GM18907 (cell line): ENCODE data around the gene GPER1.
"Not testable (repeated sequence)": the region's sequence is repeated elsewhere in the genome, so short reads cannot be mapped to it uniquely, and the experiment has no call there.

Experiments
- ATAC-seq: cut with Tn5 transposase; IDR thresholded peaks from one replicate; pipeline ENCODE4 v1.9.1; 2021; ENCODE audit warnings: mild to moderate bottlenecking, moderate library complexity; ENCODE audit not compliant: unreplicated experiment

Gene GPER1

GRCh38 chr7:1068013-1068412 is 19.9 kb upstream of the GPER1 start:
- ATAC-seq: no peak

GRCh38 chr7:1068619-1069018 is 19.3 kb upstream of the GPER1 start:
- ATAC-seq: no peak

GRCh38 chr7:1070544-1071011 is 17.3 kb upstream of the GPER1 start:
- ATAC-seq: no peak

- ATAC-seq: no peak
These were observed 16.1 kb upstream of the GPER1 start for GRCh38 chr7:1071731-1072254.

- ATAC-seq: no peak
These were observed 14.6 kb upstream of the GPER1 start for GRCh38 chr7:1073142-1073977.

- ATAC-seq: not testable (repeated sequence)
These were observed 13.9 kb upstream of the GPER1 start for GRCh38 chr7:1074018-1074417.

- ATAC-seq: no peak
These were observed 13.1 kb upstream of the GPER1 start for GRCh38 chr7:1074593-1075431.

- no peak for ATAC-seq
These were observed 11.5 kb upstream of the GPER1 start for GRCh38 chr7:1076184-1077072.

- no peak for ATAC-seq
These were observed 9.4 kb upstream of the GPER1 start for GRCh38 chr7:1078519-1078918.

GRCh38 chr7:1078985-1079384 is 8.9 kb upstream of the GPER1 start:
- no peak for ATAC-seq

- ATAC-seq: no peak
These were observed 8.4 kb upstream of the GPER1 start for GRCh38 chr7:1079546-1079945.

- no peak for ATAC-seq
These were observed 7.5 kb upstream of the GPER1 start for GRCh38 chr7:1080252-1080920.

GRCh38 chr7:1080921-1081255 is 7.0 kb upstream of the GPER1 start:
- no peak for ATAC-seq

GRCh38 chr7:1081336-1081735 is 6.6 kb upstream of the GPER1 start:
- no peak for ATAC-seq

- no peak for ATAC-seq
These were observed 5.9 kb upstream of the GPER1 start for GRCh38 chr7:1081931-1082401.

- no peak for ATAC-seq
These were observed 3.9 kb upstream of the GPER1 start for GRCh38 chr7:1083729-1084657.

- ATAC-seq: no peak
These were observed 2.6 kb upstream of the GPER1 start for GRCh38 chr7:1085266-1085665.

- ATAC-seq: no peak
These were observed 1.9 kb upstream of the GPER1 start for GRCh38 chr7:1085910-1086421.
